Measurements from ENCODE around the gene PLSCR1.

The PLSCR1 gene

DNA sequence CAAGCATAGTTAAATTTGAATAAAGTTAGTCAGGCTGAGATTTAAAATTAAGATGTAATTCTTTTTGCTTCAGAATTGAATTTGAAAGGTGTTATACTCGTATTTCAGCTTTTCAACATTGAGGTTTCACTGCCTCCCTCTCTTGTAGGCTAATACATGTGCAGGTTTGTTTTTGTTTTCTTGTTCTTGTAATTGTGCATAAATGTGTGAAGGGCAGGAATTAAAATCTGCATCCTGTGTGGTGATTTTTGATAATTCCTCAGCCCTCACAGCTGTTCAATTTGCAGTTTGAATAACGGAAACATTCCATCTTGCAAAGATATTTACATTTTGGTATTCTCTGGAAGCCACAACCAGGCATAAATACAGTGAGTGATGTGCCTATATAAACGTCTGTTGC, 24.9 kb upstream of the PLSCR1 start:
- H3K4me1 ChIP-seq (ENCODE audit: control insufficient read depth, insufficient read depth, low read length) = no peaks in the 10 kb centered on the region
- H3K27me3 ChIP-seq (ENCODE audit: control insufficient read depth, insufficient read depth, low read length) = no peaks in the 10 kb centered on the region
- no CpG with 5 or more reads among the region's 3 CpGs for WGBS (ENCODE audit: insufficient coverage, insufficient read length)
- no peak overlapping the region for H3K27ac ChIP-seq (ENCODE audit: low read length)
- H3K9me3 ChIP-seq (ENCODE audit: control insufficient read depth, insufficient read depth, low read length) = no peaks in the 10 kb centered on the region
- no peak for DNase-seq (ENCODE audit: low read depth, low spot score)
- H3K36me3 ChIP-seq (ENCODE audit: control insufficient read depth, insufficient read depth, low read length) = no peaks in the 10 kb centered on the region
- H3K4me3 ChIP-seq (ENCODE audit: low read length) = no peak overlapping the region

DNA sequence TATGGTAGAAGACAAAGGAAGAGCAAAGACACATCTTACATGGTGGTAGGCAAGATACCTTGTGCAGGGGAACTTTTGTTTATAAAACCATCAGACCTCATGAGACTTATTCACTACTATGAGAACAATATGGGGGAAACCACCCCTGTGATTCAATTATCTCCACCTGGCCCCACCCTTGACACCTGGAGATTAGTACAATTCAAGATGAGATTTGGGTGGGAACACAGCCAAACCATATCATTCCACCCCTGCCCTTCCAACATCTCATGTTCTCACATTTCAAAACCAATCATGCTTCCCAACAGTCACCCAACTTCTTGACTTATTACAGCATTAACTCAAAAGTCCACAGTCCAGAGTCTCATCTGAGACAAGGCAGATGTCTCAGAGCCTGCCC, 21.7 kb upstream of the PLSCR1 start:
- Histone ChIP-seq H3K9me3 (ENCODE audit: control insufficient read depth, insufficient read depth, low read length) (no peaks in the 10 kb centered on the region), H3K4me3 (ENCODE audit: low read length) (no peak overlapping the region), H3K36me3 (ENCODE audit: control insufficient read depth, insufficient read depth, low read length) (no peaks in the 10 kb centered on the region), H3K4me1 (ENCODE audit: control insufficient read depth, insufficient read depth, low read length) (no peaks in the 10 kb centered on the region), H3K27ac (ENCODE audit: low read length) (no peak overlapping the region), H3K27me3 (ENCODE audit: control insufficient read depth, insufficient read depth, low read length) (no peaks in the 10 kb centered on the region)
- DNase-seq (ENCODE audit: low read depth, low spot score) = no peak

DNA sequence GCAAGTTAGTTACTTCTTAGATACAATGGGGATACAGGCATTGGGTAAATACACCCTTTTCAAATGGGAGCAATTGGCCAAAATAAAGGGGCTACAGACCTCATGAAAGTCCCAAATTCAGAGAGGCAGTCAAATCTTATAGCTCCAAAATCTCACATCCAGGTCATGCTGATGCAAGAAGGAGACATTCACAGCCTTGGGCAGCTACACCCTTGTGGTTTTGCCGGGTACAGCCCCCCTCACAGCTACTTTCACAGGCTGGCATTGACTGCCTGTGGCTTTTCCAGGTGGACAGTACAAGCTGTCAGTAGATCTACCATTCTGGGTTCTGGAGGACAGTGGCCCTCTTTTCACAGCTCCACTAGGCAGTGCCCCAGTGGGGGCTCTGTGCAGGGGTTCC, 17.5 kb upstream of the PLSCR1 start:
- no peak overlapping the region for H3K4me3 ChIP-seq (ENCODE audit: low read length)
- H3K9me3 ChIP-seq (ENCODE audit: control insufficient read depth, insufficient read depth, low read length) = no peaks in the 10 kb centered on the region
- no CpG with 5 or more reads among the region's 1 CpG for WGBS (ENCODE audit: insufficient coverage, insufficient read length)
- H3K27ac ChIP-seq (ENCODE audit: low read length) = no peak overlapping the region
- H3K36me3 ChIP-seq (ENCODE audit: control insufficient read depth, insufficient read depth, low read length) = no peaks in the 10 kb centered on the region
- DNase-seq (ENCODE audit: low read depth, low spot score) = no peak
- H3K27me3 ChIP-seq (ENCODE audit: control insufficient read depth, insufficient read depth, low read length) = no peaks in the 10 kb centered on the region
- no peaks in the 10 kb centered on the region for H3K4me1 ChIP-seq (ENCODE audit: control insufficient read depth, insufficient read depth, low read length)

DNA sequence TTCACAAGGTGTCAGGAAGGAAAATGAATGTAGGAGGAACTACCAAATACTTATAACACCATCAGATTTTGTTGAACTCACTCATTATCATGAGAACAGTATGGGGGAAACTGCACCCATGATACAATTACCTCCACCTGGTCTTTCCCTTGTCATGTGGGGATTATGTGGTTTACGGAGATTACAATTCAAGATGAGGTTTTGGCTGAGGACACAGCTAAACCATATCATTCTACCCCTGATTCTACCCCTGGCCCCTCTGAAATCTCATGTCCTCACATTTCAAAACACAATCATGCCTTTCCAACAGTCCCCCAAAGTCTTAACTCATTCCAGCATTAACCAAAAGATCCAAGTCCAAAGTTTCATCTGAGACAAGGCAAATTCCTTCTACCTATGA, 17.1 kb upstream of the PLSCR1 start:
- WGBS (ENCODE audit: insufficient coverage, insufficient read length) = no CpG with 5 or more reads among the region's 1 CpG
- no peak for DNase-seq (ENCODE audit: low read depth, low spot score)
- H3K4me3 ChIP-seq (ENCODE audit: low read length) = no peak overlapping the region
- H3K27ac ChIP-seq (ENCODE audit: low read length) = no peak overlapping the region
- H3K27me3 ChIP-seq (ENCODE audit: control insufficient read depth, insufficient read depth, low read length) = no peaks in the 10 kb centered on the region
- no peaks in the 10 kb centered on the region for H3K36me3 ChIP-seq (ENCODE audit: control insufficient read depth, insufficient read depth, low read length)
- no peaks in the 10 kb centered on the region for H3K9me3 ChIP-seq (ENCODE audit: control insufficient read depth, insufficient read depth, low read length)
- H3K4me1 ChIP-seq (ENCODE audit: control insufficient read depth, insufficient read depth, low read length) = no peaks in the 10 kb centered on the region

GRCh38 chr3:146560678-146561077, 16.3 kb upstream of the PLSCR1 start:
- Histone ChIP-seq H3K9me3 (ENCODE audit: control insufficient read depth, insufficient read depth, low read length) (no peaks in the 10 kb centered on the region), H3K4me3 (ENCODE audit: low read length) (no peak overlapping the region), H3K27ac (ENCODE audit: low read length) (no peak overlapping the region), H3K36me3 (ENCODE audit: control insufficient read depth, insufficient read depth, low read length) (no peaks in the 10 kb centered on the region), H3K4me1 (ENCODE audit: control insufficient read depth, insufficient read depth, low read length) (no peaks in the 10 kb centered on the region), H3K27me3 (ENCODE audit: control insufficient read depth, insufficient read depth, low read length) (no peaks in the 10 kb centered on the region)
- DNase-seq (ENCODE audit: low read depth, low spot score) = no peak
- WGBS (ENCODE audit: insufficient coverage, insufficient read length) = no CpG with 5 or more reads among the region's 2 CpGs

- Histone ChIP-seq H3K9me3 (ENCODE audit: control insufficient read depth, insufficient read depth, low read length) (no peaks in the 10 kb centered on the region), H3K4me1 (ENCODE audit: control insufficient read depth, insufficient read depth, low read length) (no peaks in the 10 kb centered on the region), H3K36me3 (ENCODE audit: control insufficient read depth, insufficient read depth, low read length) (no peaks in the 10 kb centered on the region), H3K4me3 (ENCODE audit: low read length) (no peak overlapping the region), H3K27me3 (ENCODE audit: control insufficient read depth, insufficient read depth, low read length) (no peaks in the 10 kb centered on the region), H3K27ac (ENCODE audit: low read length) (no peak overlapping the region)
- no CpG with 5 or more reads among the region's 3 CpGs for WGBS (ENCODE audit: insufficient coverage, insufficient read length)
- DNase-seq (ENCODE audit: low read depth, low spot score) = no peak
Observed at GRCh38 chr3:146559388-146559787, 15.0 kb upstream of the PLSCR1 start.

DNA sequence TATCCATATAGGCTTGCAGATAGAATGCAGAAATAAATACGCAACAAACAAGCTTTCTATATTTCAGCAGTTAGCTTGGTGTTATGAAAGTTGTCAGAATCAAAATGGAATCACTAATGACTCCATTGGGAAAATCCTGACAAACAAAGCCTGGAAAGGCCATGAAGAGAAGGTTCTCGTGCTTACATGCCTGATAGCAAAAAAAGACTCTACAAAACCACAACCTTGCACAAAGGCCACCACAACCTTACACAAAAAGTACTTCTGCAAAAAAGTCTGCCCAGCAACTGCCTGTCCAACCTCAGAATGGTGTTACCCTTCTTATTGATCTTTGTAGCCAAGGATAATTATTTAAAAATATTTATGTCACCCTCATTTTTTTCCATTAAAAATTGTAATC, 14.4 kb upstream of the PLSCR1 start:
- no peak for DNase-seq (ENCODE audit: low read depth, low spot score)
- Histone ChIP-seq H3K27ac (ENCODE audit: low read length) (no peak overlapping the region), H3K4me1 (ENCODE audit: control insufficient read depth, insufficient read depth, low read length) (no peaks in the 10 kb centered on the region), H3K9me3 (ENCODE audit: control insufficient read depth, insufficient read depth, low read length) (no peaks in the 10 kb centered on the region), H3K27me3 (ENCODE audit: control insufficient read depth, insufficient read depth, low read length) (no peaks in the 10 kb centered on the region), H3K36me3 (ENCODE audit: control insufficient read depth, insufficient read depth, low read length) (no peaks in the 10 kb centered on the region), H3K4me3 (ENCODE audit: low read length) (no peak overlapping the region)
- no CpG with 5 or more reads among the region's 2 CpGs for WGBS (ENCODE audit: insufficient coverage, insufficient read length)

GRCh38 chr3:146557745-146558144, 13.3 kb upstream of the PLSCR1 start:
- Histone ChIP-seq H3K4me3 (ENCODE audit: low read length) (no peak overlapping the region), H3K36me3 (ENCODE audit: control insufficient read depth, insufficient read depth, low read length) (no peaks in the 10 kb centered on the region)
- WGBS (ENCODE audit: insufficient coverage, insufficient read length) = no CpG with 5 or more reads among the region's 4 CpGs

DNA sequence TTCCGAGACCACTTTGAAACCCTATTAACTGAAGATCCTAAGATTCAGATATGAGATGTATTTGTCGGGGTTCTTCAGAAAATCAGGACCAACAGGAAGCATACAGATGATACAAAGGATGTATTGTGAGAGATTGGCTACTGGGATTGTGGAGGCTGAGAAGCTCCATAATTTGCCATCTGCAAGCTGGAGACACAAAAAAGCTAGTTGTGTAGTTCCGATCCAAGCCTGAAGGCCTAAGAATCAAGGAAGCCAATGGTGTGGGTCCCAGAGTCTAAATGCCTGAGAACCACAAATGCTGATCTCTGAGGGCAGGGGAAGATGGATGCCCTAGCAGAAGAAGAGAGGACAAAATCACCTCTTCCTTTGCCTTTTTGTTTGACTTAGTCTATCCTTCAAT, 10.9 kb upstream of the PLSCR1 start:
- H3K27me3 ChIP-seq (ENCODE audit: control insufficient read depth, insufficient read depth, low read length) = no peaks in the 10 kb centered on the region
- WGBS (ENCODE audit: insufficient coverage, insufficient read length) = no CpG with 5 or more reads among the region's 3 CpGs
- no peak overlapping the region for H3K4me3 ChIP-seq (ENCODE audit: low read length)
- H3K27ac ChIP-seq (ENCODE audit: low read length) = no peak overlapping the region
- no peaks in the 10 kb centered on the region for H3K36me3 ChIP-seq (ENCODE audit: control insufficient read depth, insufficient read depth, low read length)
- H3K9me3 ChIP-seq (ENCODE audit: control insufficient read depth, insufficient read depth, low read length) = no peaks in the 10 kb centered on the region
- no peak for DNase-seq (ENCODE audit: low read depth, low spot score)
- no peaks in the 10 kb centered on the region for H3K4me1 ChIP-seq (ENCODE audit: control insufficient read depth, insufficient read depth, low read length)

More at GRCh38 chr3:146557745-146558144, 13.3 kb upstream of the PLSCR1 start:
- no peaks in the 10 kb centered on the region for H3K9me3 ChIP-seq (ENCODE audit: control insufficient read depth, insufficient read depth, low read length)
- H3K27ac ChIP-seq (ENCODE audit: low read length) = no peak overlapping the region
- no peaks in the 10 kb centered on the region for H3K4me1 ChIP-seq (ENCODE audit: control insufficient read depth, insufficient read depth, low read length)
- DNase-seq (ENCODE audit: low read depth, low spot score) = no peak
- no peaks in the 10 kb centered on the region for H3K27me3 ChIP-seq (ENCODE audit: control insufficient read depth, insufficient read depth, low read length)

GRCh38 chr3:146554151-146554760, 9.8 kb upstream of the PLSCR1 start:
- no peak overlapping the region for H3K27ac ChIP-seq (ENCODE audit: low read length)

DNA sequence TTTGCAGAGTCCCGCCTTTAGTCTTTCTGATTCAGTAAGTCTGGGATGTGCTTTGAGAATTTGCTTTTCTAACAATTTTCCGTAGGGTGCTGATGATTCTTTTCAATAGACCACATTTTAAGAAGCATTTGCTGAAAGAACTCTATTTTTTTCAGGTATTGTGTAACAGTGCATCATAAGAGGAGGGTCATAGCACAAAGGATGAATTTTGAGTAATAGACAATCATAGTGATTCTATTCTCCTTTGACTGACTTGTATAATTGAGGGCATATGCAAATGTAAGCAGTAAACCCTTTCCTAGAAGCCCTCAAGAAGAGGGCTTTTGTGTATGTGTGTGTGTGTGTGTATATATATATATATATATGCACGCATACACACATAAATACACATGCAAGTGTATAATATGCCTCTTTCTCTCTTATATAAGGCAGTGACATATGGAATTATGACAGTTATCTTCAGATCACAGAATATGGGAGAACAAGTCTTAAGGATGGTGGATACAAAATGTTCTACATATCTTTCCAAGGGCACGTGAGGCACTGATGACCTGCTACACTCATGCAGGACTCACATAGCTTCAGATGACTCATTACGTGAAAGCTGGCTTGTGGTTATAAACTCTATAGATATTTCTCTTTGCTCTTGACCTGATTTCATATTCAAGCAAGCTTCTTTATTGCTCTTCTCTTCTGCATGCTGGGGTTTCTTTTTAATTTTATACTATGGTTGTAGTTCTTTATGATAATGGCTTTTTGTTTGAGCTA, 6.5 kb upstream of the PLSCR1 start:
- H3K27me3 ChIP-seq (ENCODE audit: control insufficient read depth, insufficient read depth, low read length) = no peaks in the 10 kb centered on the region
- H3K36me3 ChIP-seq (ENCODE audit: control insufficient read depth, insufficient read depth, low read length) = no peaks in the 10 kb centered on the region
- H3K4me3 ChIP-seq (ENCODE audit: low read length) = no peak overlapping the region
- WGBS (ENCODE audit: insufficient coverage, insufficient read length) = no CpG with 5 or more reads among the region's 5 CpGs
- H3K9me3 ChIP-seq (ENCODE audit: control insufficient read depth, insufficient read depth, low read length) = no peaks in the 10 kb centered on the region
- DNase-seq (ENCODE audit: low read depth, low spot score) = no peak
- no peaks in the 10 kb centered on the region for H3K4me1 ChIP-seq (ENCODE audit: control insufficient read depth, insufficient read depth, low read length)
- H3K27ac ChIP-seq (ENCODE audit: low read length) = no peak overlapping the region

More at GRCh38 chr3:146554151-146554760, 9.8 kb upstream of the PLSCR1 start:
- Histone ChIP-seq H3K4me1 (ENCODE audit: control insufficient read depth, insufficient read depth, low read length) (no peaks in the 10 kb centered on the region), H3K27me3 (ENCODE audit: control insufficient read depth, insufficient read depth, low read length) (no peaks in the 10 kb centered on the region), H3K4me3 (ENCODE audit: low read length) (no peak overlapping the region), H3K9me3 (ENCODE audit: control insufficient read depth, insufficient read depth, low read length) (no peaks in the 10 kb centered on the region), H3K36me3 (ENCODE audit: control insufficient read depth, insufficient read depth, low read length) (no peaks in the 10 kb centered on the region)
- no CpG with 5 or more reads among the region's 7 CpGs for WGBS (ENCODE audit: insufficient coverage, insufficient read length)
- DNase-seq (ENCODE audit: low read depth, low spot score) = no peak

All from iPS DF 6.9 (cell line).